H1 (cell line): ENCODE data around the gene SLC7A6OS. TPM values are rescaled to one million over a fixed set of nuclear protein-coding genes. Genes with fewer than 3 reads are reported as not detected.

Experiments used
- CTCF ChIA-PET: fragments of 300-600 bp; sonication (Branson Sonifier 250); formaldehyde crosslinking; loops from one replicate; lab custom pipeline; 2021; ENCODE audit not compliant: partially characterized antibody; lab: Charles Lee
- POLR2A ChIA-PET: fragments of 300-600 bp; sonication (Branson Sonifier 250); formaldehyde crosslinking; loops from one replicate; lab custom pipeline; 2021; ENCODE audit warnings: inconsistent platforms; ENCODE audit not compliant: partially characterized antibody; lab: Charles Lee
- DNase-seq, 2 experiments: peaks; one replicate each; pipeline versions ENCODE4 v3.0.0 to v3.0.0-alpha.2; 2010 to 2022; ENCODE audit warnings: low spot score in 2 of 2, low read depth in 1 of 2, mixed read lengths in 1 of 2
- FAIRE-seq: peaks from 2 replicates; lab custom pipeline; 2011; peaks lifted over from hg19 to GRCh38; lab: Jason Lieb, UNC
- H2AFZ ChIP-seq: 2 replicates; pipeline ENCODE4 v1.8.1; 2012; ENCODE audit warnings: low read length, inconsistent platforms
- H2AK5ac ChIP-seq: 2 replicates; pipeline ENCODE4 v1.6.1; 2013; ENCODE audit warnings: low read depth, low read length
- H2BK120ac ChIP-seq: replicated peaks from 2 replicates; pipeline ENCODE3; 2013; ENCODE audit warnings: low read depth, low read length, inconsistent platforms
- H2BK12ac ChIP-seq: 2 replicates; pipeline ENCODE4 v1.6.1; 2013; ENCODE audit warnings: low read depth, low read length
- H2BK15ac ChIP-seq: 2 replicates; pipeline ENCODE4 v1.6.1; 2013; ENCODE audit warnings: low read length
- H2BK20ac ChIP-seq: 2 replicates; pipeline ENCODE4 v1.6.1; 2013; ENCODE audit warnings: low read length
- H2BK5ac ChIP-seq: 2 replicates; pipeline ENCODE4 v1.6.1; 2013; ENCODE audit warnings: low read depth, low read length
- H3K14ac ChIP-seq: 2 replicates; pipeline ENCODE4 v1.6.1; 2013; ENCODE audit warnings: inconsistent platforms; ENCODE audit not compliant: insufficient read length
- H3K18ac ChIP-seq: 2 replicates; pipeline ENCODE4 v1.6.1; 2013; ENCODE audit warnings: low read length; ENCODE audit errors: extremely low read depth
- H3K23ac ChIP-seq: 2 replicates; pipeline ENCODE4 v1.6.1; 2013; ENCODE audit warnings: inconsistent platforms; ENCODE audit not compliant: insufficient read length
- H3K23me2 ChIP-seq: 2 replicates; pipeline ENCODE4 v1.6.1; 2013; ENCODE audit warnings: low read depth, low read length
- H3K27ac ChIP-seq: 2 replicates; pipeline ENCODE4 v1.6.1; 2011; ENCODE audit warnings: low read depth, low read length, inconsistent platforms
- H3K27me3 ChIP-seq, 4 experiments: replicated peaks in 1 of 4; 1 replicate in 1 of 4; 2 replicates in 3 of 4; pipeline versions ENCODE4 v1.6.1 to v1.8.1; 2011 to 2013; ENCODE audit warnings: low read length in 3 of 4, mild to moderate bottlenecking in 3 of 4, inconsistent platforms in 2 of 4, mixed read lengths in 2 of 4, moderate library complexity in 1 of 4; ENCODE audit not compliant: control insufficient read depth in 3 of 4, insufficient read depth in 3 of 4; ENCODE audit errors: extremely low read depth in 1 of 4
- H3K36me3 ChIP-seq, 4 experiments: 2 replicates each; pipeline versions ENCODE4 v1.6.1 to v1.8.1; 2011 to 2013; ENCODE audit warnings: mild to moderate bottlenecking in 4 of 4, low read length in 3 of 4, moderate library complexity in 2 of 4, control low read depth in 1 of 4, inconsistent platforms in 1 of 4; ENCODE audit not compliant: insufficient read depth in 4 of 4, control insufficient read depth in 2 of 4
- H3K4ac ChIP-seq: replicated peaks from 2 replicates; pipeline ENCODE3; 2013; ENCODE audit warnings: low read length, low read depth, mixed read lengths, inconsistent platforms; ENCODE audit not compliant: insufficient read length
- H3K4me1 ChIP-seq, 4 experiments: replicated peaks in 1 of 4; 1 replicate in 1 of 4; 2 replicates in 3 of 4; pipeline versions ENCODE4 v1.6.1 to v1.8.1; 2011 to 2013; ENCODE audit warnings: low read length in 3 of 4, inconsistent platforms in 2 of 4, mixed read lengths in 1 of 4; ENCODE audit not compliant: insufficient read depth in 4 of 4, control insufficient read depth in 3 of 4
- H3K4me2 ChIP-seq, 2 experiments: 2 replicates each; pipeline versions ENCODE4 v1.6.1 to v1.8.1; 2011 to 2013; ENCODE audit warnings: low read depth in 2 of 2, low read length in 2 of 2, control low read depth in 1 of 2, inconsistent platforms in 1 of 2, mild to moderate bottlenecking in 1 of 2; ENCODE audit not compliant: insufficient read depth in 1 of 2
- H3K4me3 ChIP-seq, 4 experiments: fragments of 200-600, 300-600 bp in 1 of 4; sonication (generic), shearing (Covaris generic), sonication (Bioruptor Twin) in 1 of 4; 2 replicates each; pipeline versions ENCODE4 v1.5.1 to v1.8.1; 2011 to 2016; ENCODE audit warnings: low read length in 4 of 4, low read depth in 3 of 4, control low read depth in 2 of 4, inconsistent platforms in 2 of 4, mild to moderate bottlenecking in 2 of 4, mixed read lengths in 1 of 4, moderate library complexity in 1 of 4; ENCODE audit not compliant: insufficient read depth in 2 of 4; ENCODE audit errors: extremely low read depth in 1 of 4
- H3K56ac ChIP-seq: replicated peaks from 2 replicates; pipeline ENCODE3; 2013; ENCODE audit warnings: low read depth, mild to moderate bottlenecking, mixed read lengths, low read length, inconsistent platforms; ENCODE audit not compliant: insufficient read length
- H3K79me1 ChIP-seq: 2 replicates; pipeline ENCODE4 v1.6.1; 2013; ENCODE audit warnings: low read depth, low read length, control low read depth
- H3K79me2 ChIP-seq, 2 experiments: 2 replicates each; pipeline versions ENCODE4 v1.6.1 to v1.8.1; 2012 to 2013; ENCODE audit warnings: low read length in 2 of 2, mild to moderate bottlenecking in 2 of 2, inconsistent platforms in 1 of 2; ENCODE audit not compliant: insufficient read depth in 2 of 2, control insufficient read depth in 1 of 2
- H3K9ac ChIP-seq, 4 experiments: replicated peaks in 1 of 4; 1 replicate in 1 of 4; 2 replicates in 3 of 4; pipeline versions ENCODE4 v1.6.1 to v1.8.1; 2011 to 2013; ENCODE audit warnings: low read depth in 3 of 4, low read length in 3 of 4, control low read depth in 2 of 4, mild to moderate bottlenecking in 2 of 4, moderate library complexity in 2 of 4, inconsistent platforms in 1 of 4; ENCODE audit errors: extremely low read depth in 1 of 4
- H3K9me3 ChIP-seq, 2 experiments: 2 replicates each; pipeline versions ENCODE4 v1.6.1 to v1.8.1; 2012 to 2013; ENCODE audit warnings: mild to moderate bottlenecking in 2 of 2, moderate library complexity in 2 of 2, control low read depth in 1 of 2, inconsistent platforms in 1 of 2, low read depth in 1 of 2, low read length in 1 of 2, mixed read lengths in 1 of 2; ENCODE audit not compliant: insufficient read depth in 2 of 2
- H4K20me1 ChIP-seq, 2 experiments: replicated peaks in 1 of 2; 2 replicates each; pipeline versions ENCODE3 to v1.8.1; 2011 to 2013; ENCODE audit warnings: inconsistent platforms in 2 of 2, low read length in 2 of 2, mild to moderate bottlenecking in 1 of 2; ENCODE audit not compliant: insufficient read depth in 2 of 2, control insufficient read depth in 1 of 2
- H4K5ac ChIP-seq: 2 replicates; pipeline ENCODE4 v1.6.1; 2013; ENCODE audit warnings: low read length, low read depth, mixed read lengths, inconsistent platforms; ENCODE audit not compliant: insufficient read length
- H4K8ac ChIP-seq: 2 replicates; pipeline ENCODE4 v1.8.0; 2013; ENCODE audit warnings: mild to moderate bottlenecking, moderate library complexity, low read length, inconsistent platforms; ENCODE audit not compliant: insufficient read depth; ENCODE audit errors: extremely low read depth
- H4K91ac ChIP-seq: replicated peaks from 2 replicates; pipeline ENCODE3; 2013; ENCODE audit warnings: low read length, mixed read lengths, inconsistent platforms; ENCODE audit not compliant: insufficient read length
- ASH2L ChIP-seq: fragments of 200-600, 300-600 bp; sonication (generic); IDR thresholded peaks from one replicate; pipeline ENCODE4 v1.7.1; 2017; ENCODE audit warnings: low read length
- BCL11A ChIP-seq, 2 experiments: IDR thresholded peaks; one replicate each; pipeline ENCODE4 v1.6.1; 2011; ENCODE audit warnings: low read depth in 2 of 2, low read length in 2 of 2, mild to moderate bottlenecking in 2 of 2
- BRCA1 ChIP-seq: IDR thresholded peaks from 2 replicates; pipeline ENCODE4 v1.6.1; 2012; ENCODE audit warnings: low read depth, low read length, improper control_type of control experiment
- CHD1 ChIP-seq: IDR thresholded peaks from 2 replicates; pipeline ENCODE4 v1.6.1; 2012; ENCODE audit warnings: low read depth, low read length, improper control_type of control experiment
- KDM1A ChIP-seq: fragments of 200-600, 300-600 bp; sonication (generic); IDR thresholded peaks from 2 replicates; pipeline ENCODE4 v1.7.1; 2016; ENCODE audit warnings: mild to moderate bottlenecking, low read length, borderline replicate concordance
- KDM5A ChIP-seq: fragments of 200-600 bp; IDR thresholded peaks from 2 replicates; pipeline ENCODE4 v1.7.1; 2012; ENCODE audit warnings: mild to moderate bottlenecking, low read length, inconsistent platforms, mixed read lengths
- NANOG ChIP-seq: IDR thresholded peaks from 2 replicates; pipeline ENCODE4 v1.6.1; 2011; ENCODE audit warnings: low read length, low read depth, mild to moderate bottlenecking, inconsistent platforms; ENCODE audit not compliant: insufficient read depth, poor library complexity, severe bottlenecking
- NRF1 ChIP-seq: IDR thresholded peaks from 2 replicates; pipeline ENCODE4 v1.6.1; 2011; ENCODE audit warnings: mild to moderate bottlenecking, low read depth, low read length, improper control_type of control experiment
- RAD21 ChIP-seq, 2 experiments: IDR thresholded peaks in 1 of 2; conservative IDR thresholded peaks in 1 of 2; 2 replicates each; pipeline ENCODE4 v1.6.1; 2011; ENCODE audit warnings: low read depth in 2 of 2, low read length in 2 of 2, improper control_type of control experiment in 1 of 2, inconsistent platforms in 1 of 2, mild to moderate bottlenecking in 1 of 2, moderate library complexity in 1 of 2
- TCF12 ChIP-seq: IDR thresholded peaks from 2 replicates; pipeline ENCODE4 v1.6.1; 2011; ENCODE audit warnings: low read depth, mild to moderate bottlenecking, low read length
- TEAD4 ChIP-seq: IDR thresholded peaks from 2 replicates; pipeline ENCODE4 v1.6.1; 2012; ENCODE audit warnings: low read depth, low read length, inconsistent platforms, mixed read lengths
- WGBS, 2 experiments: shearing (Covaris generic) in 1 of 2; methylation state at CpG; one replicate each; pipeline versions ENCODE4 v1.1.6 to v1.1.7; 2013 to 2015; ENCODE audit warnings: low lambda C conversion rate in 2 of 2, mixed read lengths in 2 of 2, inconsistent platforms in 1 of 2, low coverage in 1 of 2, missing lambda C conversion rate in 1 of 2; ENCODE audit not compliant: insufficient replicate concordance in 2 of 2, insufficient coverage in 1 of 2, insufficient read length in 1 of 2; ENCODE audit errors: extremely low coverage in 1 of 2, missing lambda C conversion rate in 1 of 2; 5-methylcytosine and 5-hydroxymethylcytosine counted together
- polyA plus RNA-seq, 7 experiments: library from polyadenylated mRNA; depleted of rRNA in 3 of 7; stranded (reverse) in 5 of 7; unstranded in 2 of 7; fragments of >200 nt in 5 of 7; fragments of 200-250 nt in 2 of 7; gene quantifications; 1 replicate in 5 of 7; 2 replicates in 1 of 7; 4 replicates in 1 of 7; pipeline versions ENCODE4 v1.2.1 to v1.2.3, GENCODE V29; 2011 to 2013; ENCODE audit warnings: missing spikeins in 2 of 7, mixed read lengths in 2 of 7
- total RNA-seq: library from RNA; stranded (reverse); fragmentation: NEBNext Ultra II Directional; extraction: Animal tissue kit (Norgen Biotek cat#: 25700); gene quantifications from 2 replicates; pipeline ENCODE4 v1.2.1, GENCODE V29; 2021

SLC7A6OS gene
- total and polyA plus RNA-seq, 2 of the 8 experiments (the other 6 are each of a cell fraction or from before 2014, with no cell fraction given) = 7.3 to 21.3 TPM

DNA sequence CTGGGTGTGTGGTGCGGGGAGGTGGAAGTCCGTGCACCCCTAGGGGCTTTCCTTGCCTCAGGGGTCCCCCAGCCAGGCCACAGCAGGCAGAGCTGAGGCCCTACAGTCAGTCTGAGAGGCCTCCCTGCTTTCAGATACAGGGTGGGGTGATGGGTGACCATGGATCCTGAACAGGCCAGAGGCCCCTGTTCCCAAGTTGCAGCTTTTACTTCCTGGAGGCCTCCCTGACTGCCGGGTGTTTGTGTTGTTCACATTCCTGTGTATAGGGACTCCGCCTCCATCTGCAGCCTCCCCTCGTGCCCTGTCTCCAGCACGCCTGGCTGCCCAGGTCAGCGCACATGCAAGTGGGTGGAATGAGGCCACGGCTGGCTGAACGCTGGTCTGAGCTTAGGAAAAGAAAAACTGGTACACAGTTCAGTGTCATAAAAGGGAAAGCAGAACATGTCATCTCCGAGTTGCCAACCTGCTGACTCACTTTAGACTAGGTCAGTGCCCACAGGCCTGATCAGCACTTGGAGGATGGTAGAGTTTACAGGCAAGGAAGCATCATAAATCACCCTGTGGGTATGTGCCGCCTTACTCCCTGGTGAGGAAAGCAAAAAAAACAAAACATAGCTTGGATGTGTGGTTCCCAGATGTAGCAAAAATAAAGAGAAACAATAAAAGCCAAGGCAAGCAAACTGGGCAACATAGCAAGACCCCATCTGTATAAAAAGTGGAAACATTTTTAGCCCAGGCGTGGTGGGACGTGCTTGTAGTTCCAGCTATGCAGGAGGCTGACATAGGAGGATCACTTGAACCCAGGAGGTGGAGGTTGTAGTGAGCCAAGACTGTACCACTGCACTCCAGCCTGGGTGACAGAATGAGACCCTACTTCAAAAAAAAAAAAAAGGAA lies 52.6 kb downstream of the SLC7A6OS start:
- peaks cover 0 to 4% (median 2%) of the 10 kb centered on the region in 4 experiments; a peak in 5 of 8 replicates for H3K36me3 ChIP-seq
- no peak overlapping the region for H3K23ac ChIP-seq
- no peak overlapping the region for H4K8ac ChIP-seq
- H4K91ac ChIP-seq = no peak overlapping the region
- no peak overlapping the region for H3K18ac ChIP-seq
- no peaks in the 10 kb centered on the region for H3K9me3 ChIP-seq
- H3K4me1 ChIP-seq = no peaks in the 10 kb centered on the region; a peak in 1 of 7 replicates
- H3K9ac ChIP-seq = no peak overlapping the region
- no peak overlapping the region for H3K4me2 ChIP-seq
- H3K79me2 ChIP-seq = no peaks in the 10 kb centered on the region
- no peak overlapping the region for H3K56ac ChIP-seq
- no peak overlapping the region for H2BK20ac ChIP-seq
- H3K27ac ChIP-seq = no peak overlapping the region
- no peak overlapping the region; the same call in 1 of the 2 replicates for H2BK5ac ChIP-seq
- H3K79me1 ChIP-seq = no peaks in the 10 kb centered on the region
- FAIRE-seq = no peak
- no peak overlapping the region for H2BK15ac ChIP-seq
- no peak overlapping the region for H4K5ac ChIP-seq
- DNase-seq = no peak
- H3K4me3 ChIP-seq = no peak overlapping the region
- H4K20me1 ChIP-seq = peaks cover 0 to 2% of the 10 kb centered on the region in 2 experiments
- 85% methylated on average over 13 of the region's 13 CpGs; no CpG with 5 or more reads in 1 of the 2 experiments for WGBS, 2 experiments
- no peak overlapping the region for H3K4ac ChIP-seq
- H3K14ac ChIP-seq = no peak overlapping the region
- POLR2A ChIA-PET = interaction anchor here (0.5 to 2.6 kb wide), 3 partner anchors 68 to 414 kb away, joined by 3 to 8 read pairs (median 3); no protein-coding TSS in a partner anchor
- H2BK12ac ChIP-seq = no peak overlapping the region
- H2AFZ ChIP-seq = no peak overlapping the region
- H3K27me3 ChIP-seq = peaks cover 0 to 2% (median 0%) of the 10 kb centered on the region in 4 experiments; a peak in 2 of 7 replicates
- CTCF ChIA-PET = interaction anchor here (0.7 to 9.0 kb wide), 14 partner anchors 8 to 207 kb away, joined by 3 to 233 read pairs (median 4); partner anchors contain the start of gene PLA2G15
- H2BK120ac ChIP-seq = no peak overlapping the region
- no peak overlapping the region for H2AK5ac ChIP-seq
- H3K23me2 ChIP-seq = no peaks in the 10 kb centered on the region
- no peak for TF ChIP-seq BCL11A (IDR thresholded peaks at IDR 0.05; ENCODE audit: low read depth in 2 of 2, low read length in 2 of 2)
- no peak for TF ChIP-seq KDM1A
- TF ChIP-seq BRCA1 = no peak
- no peak for TF ChIP-seq ASH2L
- no peak for TF ChIP-seq RAD21 (IDR thresholded peaks at IDR 0.05 in 1 of 2, conservative IDR thresholded peaks at IDR 0.05 in 1 of 2; ENCODE audit: low read depth in 2 of 2, low read length in 2 of 2)
- TF ChIP-seq NANOG = no peak
- no peak for TF ChIP-seq NRF1
- no peak for TF ChIP-seq CHD1
- TF ChIP-seq KDM5A = no peak
- no peak for TF ChIP-seq TCF12
- no peak for TF ChIP-seq TEAD4
